Left lung (tissue), 10 donors: ENCODE measurements around the gene DDAH1. TPM values are rescaled to one million over a fixed set of nuclear protein-coding genes. Genes with fewer than 3 reads are reported as not detected.

ENCODE experiments used
- ATAC-seq: fragments of 200-7000 bp; cut with Tn5 transposase; one replicate; pipeline ENCODE4 v1.9.1; 2020; ENCODE audit warnings: moderate library complexity
- DNase-seq, 4 donors: peaks; one replicate each; pipeline ENCODE4 v3.0.0-alpha.2; 2013 to 2020
- H3K27ac ChIP-seq, 2 donors: fragments of 200-600 bp; sonication (generic) in 1 of 2; one replicate each; pipeline versions ENCODE4 v1.5.0 to v1.8.0; 2020 to 2021
- H3K27me3 ChIP-seq, 2 donors: fragments of 200-600 bp; sonication (generic) in 1 of 2; one replicate each; pipeline versions ENCODE4 v1.5.0 to v1.8.0; 2020 to 2021
- H3K36me3 ChIP-seq, 2 donors: fragments of 200-600 bp; sonication (generic) in 1 of 2; one replicate each; pipeline versions ENCODE4 v1.5.0 to v1.8.0; 2020 to 2021
- H3K4me1 ChIP-seq, 2 donors: fragments of 200-600 bp; one replicate each; pipeline ENCODE4 v1.8.0; 2021
- H3K4me3 ChIP-seq, 2 donors: fragments of 200-600 bp; sonication (generic) in 1 of 2; one replicate each; pipeline versions ENCODE4 v1.5.0 to v1.8.0; 2020 to 2021; ENCODE audit warnings: mild to moderate bottlenecking in 1 of 2
- H3K9me3 ChIP-seq, 2 donors: fragments of 200-600 bp; sonication (generic) in 1 of 2; one replicate each; pipeline versions ENCODE4 v1.5.0 to v1.8.0; 2020 to 2021
- CTCF ChIP-seq, 2 donors: fragments of 200-600 bp; sonication (generic) in 1 of 2; IDR thresholded peaks; one replicate each; pipeline versions ENCODE4 v1.5.0 to v1.8.0; 2021; ENCODE audit warnings: antibody characterized with exemption in 2 of 2
- intact Hi-C, 2 donors: fragments of 100-400 bp; cut with DNase I; formaldehyde crosslinking; loops; one replicate each; pipeline versions ENCODE4 v1.11.2 to v1.14.2; 2022
- polyA plus RNA-seq, 6 donors: library from polyadenylated mRNA; unstranded; fragments of 120-200 nt; gene quantifications; one replicate each; pipeline ENCODE4 v1.2.1, GENCODE V29; 2013; ENCODE audit not compliant: insufficient read length in 6 of 6
- total RNA-seq, 2 donors: library from RNA; stranded (reverse); fragmentation: NEBNext Ultra II Directional; extraction: Animal tissue kit (Norgen Biotek cat#: 25700); gene quantifications; one replicate each; pipeline ENCODE4 v1.2.1, GENCODE V29; 2021
- donor health status: DM: no; HTN: yes; CAD: no.
- donor health status: DM: no; HTN: no; CAD: no.

Gene DDAH1
- total and polyA plus RNA-seq, 8 donors = 71.5 to 121 (median 89.8) TPM

GRCh38 chr1:85319931-85320330 lies 145.0 kb downstream of the DDAH1 start:
- H3K9me3 ChIP-seq = no peaks in the 10 kb centered on the region
- TF ChIP-seq CTCF (IDR thresholded peaks at IDR 0.05) = no peak
- DNase-seq (no peak), ATAC-seq (no peak)
- H3K36me3 ChIP-seq = no peaks in the 10 kb centered on the region
- H3K27ac ChIP-seq = no peak overlapping the region
- peaks cover 5 to 7% of the 10 kb centered on the region in 2 donors for H3K4me1 ChIP-seq
- no peaks in the 10 kb centered on the region for H3K27me3 ChIP-seq
- no peak overlapping the region for H3K4me3 ChIP-seq
- intact Hi-C loops = no loop called here

- Histone ChIP-seq H3K27me3 (no peaks in the 10 kb centered on the region), H3K4me1 (peaks cover 7 to 8% of the 10 kb centered on the region in 2 donors), H3K36me3 (no peaks in the 10 kb centered on the region), H3K4me3 (no peak overlapping the region), H3K27ac (no peak overlapping the region), H3K9me3 (no peaks in the 10 kb centered on the region)
- intact Hi-C loops = no loop called here
- ATAC-seq (no peak), DNase-seq (no peak)
- TF ChIP-seq CTCF (IDR thresholded peaks at IDR 0.05) = no peak
These were observed 145.5 kb downstream of the DDAH1 start for GRCh38 chr1:85319491-85319890.

- H3K9me3 ChIP-seq = no peaks in the 10 kb centered on the region
- H3K27me3 ChIP-seq = no peaks in the 10 kb centered on the region
- no peak for ATAC-seq
- no peak for DNase-seq
- no peaks in the 10 kb centered on the region for H3K36me3 ChIP-seq
- H3K4me3 ChIP-seq = no peak overlapping the region
- no peak overlapping the region for H3K27ac ChIP-seq
- peaks cover 11 to 14% of the 10 kb centered on the region in 2 donors for H3K4me1 ChIP-seq
- TF ChIP-seq CTCF (IDR thresholded peaks at IDR 0.05) = no peak
- intact Hi-C loops = no loop called here
These were observed 146.7 kb downstream of the DDAH1 start for GRCh38 chr1:85318217-85318616.

- H3K9me3 ChIP-seq = no peaks in the 10 kb centered on the region
- H3K4me3 ChIP-seq = no peak overlapping the region
- no peaks in the 10 kb centered on the region for H3K27me3 ChIP-seq
- H3K36me3 ChIP-seq = no peaks in the 10 kb centered on the region
- H3K27ac ChIP-seq = no peak overlapping the region
- ATAC-seq = no peak
- intact Hi-C loops = no loop called here
- TF ChIP-seq CTCF (IDR thresholded peaks at IDR 0.05) = no peak
- H3K4me1 ChIP-seq = peaks cover 11 to 14% of the 10 kb centered on the region in 2 donors
- peak in 1 of 4 donors; percentile 62 for DNase-seq
These were observed 147.4 kb downstream of the DDAH1 start for GRCh38 chr1:85317560-85317959.

- Histone ChIP-seq H3K4me3 (no peak overlapping the region), H3K9me3 (no peaks in the 10 kb centered on the region), H3K27me3 (no peaks in the 10 kb centered on the region), H3K27ac (no peak overlapping the region), H3K4me1 (peaks cover 11 to 14% of the 10 kb centered on the region in 2 donors), H3K36me3 (no peaks in the 10 kb centered on the region)
- no peak for ATAC-seq
- no peak for TF ChIP-seq CTCF (IDR thresholded peaks at IDR 0.05)
- intact Hi-C loops = no loop called here
- DNase-seq = peak in 2 of 4 donors; percentile 64 to 84
These were observed 148.6 kb downstream of the DDAH1 start for GRCh38 chr1:85316321-85316720.
